Stimulated activated naive B cell treated with anti-CD40 and anti-IgM and Interleukin-4, amounts not matched to agents 10 μg/mL and 1 μg/mL and 100 μg/mL, for 72 hours (primary cell): ENCODE data around the gene CIB4.
A peak's percentile ranks its signal among the peaks of the same experiment; 100 is the strongest.

ENCODE experiments used
- ATAC-seq, 2 donors: fragments of 150-1000 bp; cut with Tn5 transposase; replicated peaks; 2 replicates each; pipeline ENCODE4 v1.10.0; 2021; ENCODE audit warnings: moderate library complexity in 1 of 2
- DNase-seq: peaks from one replicate; pipeline ENCODE4 v3.0.0; 2021
- H3K27ac Mint-ChIP-seq: one replicate; pipeline ENCODE4 v1.8.0; 2022; ENCODE audit warnings: mild to moderate bottlenecking, mixed read lengths
- H3K27me3 Mint-ChIP-seq, 2 donors: one replicate each; pipeline ENCODE4 v1.8.0; 2022; ENCODE audit warnings: mixed read lengths in 2 of 2
- H3K36me3 Mint-ChIP-seq, 2 donors: one replicate each; pipeline ENCODE4 v1.8.0; 2022; ENCODE audit warnings: mixed read lengths in 2 of 2, mild to moderate bottlenecking in 1 of 2
- H3K4me1 Mint-ChIP-seq, 2 donors: one replicate each; pipeline ENCODE4 v1.8.0; 2022; ENCODE audit warnings: mixed read lengths in 2 of 2, mild to moderate bottlenecking in 1 of 2
- H3K4me3 Mint-ChIP-seq, 2 donors: one replicate each; pipeline ENCODE4 v1.8.0; 2022; ENCODE audit warnings: mild to moderate bottlenecking in 2 of 2, mixed read lengths in 2 of 2, moderate library complexity in 1 of 2
- H3K9me3 Mint-ChIP-seq, 2 donors: one replicate each; pipeline ENCODE4 v1.8.0; 2022; ENCODE audit warnings: mixed read lengths in 2 of 2, mild to moderate bottlenecking in 1 of 2

Gene CIB4

GRCh38 chr2:26537069-26537825 lies 103.9 kb downstream of the CIB4 start:
- ATAC-seq = no peak
- Mint-ChIP-seq H3K27ac (no peak overlapping the region), H3K36me3 (no peaks in the 10 kb centered on the region), H3K27me3 (peaks cover 8 to 19% of the 10 kb centered on the region in 2 donors), H3K4me1 (peaks cover 11 to 14% of the 10 kb centered on the region in 2 donors), H3K4me3 (no peak overlapping the region), H3K9me3 (no peaks in the 10 kb centered on the region)
- no peak for DNase-seq

GRCh38 chr2:26536371-26537068 lies 104.6 kb downstream of the CIB4 start:
- Mint-ChIP-seq H3K4me1 (peaks cover 11 to 14% of the 10 kb centered on the region in 2 donors), H3K4me3 (no peak overlapping the region), H3K36me3 (no peaks in the 10 kb centered on the region), H3K9me3 (no peaks in the 10 kb centered on the region), H3K27me3 (peaks cover 7 to 19% of the 10 kb centered on the region in 2 donors), H3K27ac (no peak overlapping the region)
- ATAC-seq (no peak), DNase-seq (no peak)

DNA sequence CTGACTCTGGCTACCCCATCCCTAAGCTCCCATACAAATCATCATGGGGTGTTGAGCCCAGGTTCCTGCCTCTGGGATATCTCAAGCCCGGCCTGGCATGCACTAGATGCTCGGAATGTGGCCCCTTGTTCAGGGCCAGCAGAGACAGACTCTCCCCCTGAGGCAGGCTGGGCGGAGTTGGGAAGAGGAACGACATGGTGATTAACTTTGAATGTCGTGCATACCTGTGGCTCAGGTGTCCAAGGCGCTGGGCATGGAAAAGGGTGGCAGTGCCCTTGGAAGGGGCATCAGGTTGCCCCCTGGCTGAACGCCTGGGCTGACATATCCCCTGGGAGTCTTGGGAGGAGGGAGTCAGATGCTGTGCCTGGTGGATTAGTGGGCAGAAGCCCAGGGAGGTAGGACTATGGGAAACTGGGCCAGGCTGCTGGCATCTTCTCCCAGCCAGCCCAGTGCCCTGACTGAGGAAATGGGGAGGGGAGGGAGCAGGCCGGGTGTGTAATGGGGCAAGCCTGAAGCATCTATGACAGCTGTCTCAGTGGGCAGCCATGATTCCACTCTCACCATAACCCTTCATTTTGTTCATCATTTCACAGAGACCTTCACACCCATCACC lies 105.4 kb downstream of the CIB4 start:
- Mint-ChIP-seq H3K4me1 (peaks cover 11 to 14% of the 10 kb centered on the region in 2 donors), H3K9me3 (no peaks in the 10 kb centered on the region), H3K36me3 (no peaks in the 10 kb centered on the region), H3K4me3 (no peak overlapping the region), H3K27ac (no peak overlapping the region), H3K27me3 (peaks cover 7 to 24% of the 10 kb centered on the region in 2 donors)
- no peak for ATAC-seq
- no peak for DNase-seq

DNA sequence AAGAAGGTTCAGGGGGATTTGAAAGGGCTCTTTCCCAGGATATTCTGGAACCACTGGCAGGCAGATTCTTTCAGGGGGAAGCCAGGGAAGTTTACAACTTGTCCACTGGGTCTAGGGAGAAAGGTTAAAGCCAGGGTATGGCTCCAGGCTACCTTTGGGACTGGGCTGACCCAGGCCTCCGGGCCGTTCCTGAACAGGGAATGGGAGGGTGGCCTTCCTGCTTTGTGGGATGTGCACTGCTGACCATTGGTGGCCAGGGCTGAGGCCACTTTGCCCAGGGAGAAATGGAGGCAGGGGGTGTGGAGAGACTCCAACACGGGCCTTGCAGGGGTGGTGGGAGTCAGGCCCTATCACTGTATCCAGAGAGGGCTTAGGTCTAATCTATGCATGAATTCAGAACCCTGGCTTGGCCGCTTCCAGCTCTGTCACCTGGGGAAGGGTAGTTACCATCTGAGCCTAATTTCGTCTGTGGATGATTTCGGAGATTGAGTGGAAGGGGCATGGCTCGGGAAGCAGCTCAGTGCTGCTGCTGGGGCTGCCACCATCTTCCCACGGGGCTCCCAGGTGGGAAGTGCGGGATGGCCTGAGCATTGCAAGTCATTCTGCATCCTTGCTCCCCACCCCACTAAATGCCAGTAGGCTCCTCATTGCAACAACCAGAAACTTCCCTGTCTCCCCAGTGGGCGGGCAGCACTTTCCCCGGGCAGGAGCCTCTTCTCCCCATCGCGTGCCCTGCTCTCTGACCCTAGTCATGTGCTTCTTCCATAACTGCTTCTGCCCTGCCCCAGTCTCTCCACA lies 106.1 kb downstream of the CIB4 start:
- ATAC-seq (no peak), DNase-seq (no peak)
- Mint-ChIP-seq H3K4me1 (peaks cover 11 to 14% of the 10 kb centered on the region in 2 donors), H3K9me3 (no peaks in the 10 kb centered on the region), H3K4me3 (peak overlapping the region in 1 of 2 donors; percentile 20), H3K27ac (peak overlapping the region; percentile 68), H3K27me3 (peaks cover 7 to 31% of the 10 kb centered on the region in 2 donors), H3K36me3 (no peaks in the 10 kb centered on the region)

DNA sequence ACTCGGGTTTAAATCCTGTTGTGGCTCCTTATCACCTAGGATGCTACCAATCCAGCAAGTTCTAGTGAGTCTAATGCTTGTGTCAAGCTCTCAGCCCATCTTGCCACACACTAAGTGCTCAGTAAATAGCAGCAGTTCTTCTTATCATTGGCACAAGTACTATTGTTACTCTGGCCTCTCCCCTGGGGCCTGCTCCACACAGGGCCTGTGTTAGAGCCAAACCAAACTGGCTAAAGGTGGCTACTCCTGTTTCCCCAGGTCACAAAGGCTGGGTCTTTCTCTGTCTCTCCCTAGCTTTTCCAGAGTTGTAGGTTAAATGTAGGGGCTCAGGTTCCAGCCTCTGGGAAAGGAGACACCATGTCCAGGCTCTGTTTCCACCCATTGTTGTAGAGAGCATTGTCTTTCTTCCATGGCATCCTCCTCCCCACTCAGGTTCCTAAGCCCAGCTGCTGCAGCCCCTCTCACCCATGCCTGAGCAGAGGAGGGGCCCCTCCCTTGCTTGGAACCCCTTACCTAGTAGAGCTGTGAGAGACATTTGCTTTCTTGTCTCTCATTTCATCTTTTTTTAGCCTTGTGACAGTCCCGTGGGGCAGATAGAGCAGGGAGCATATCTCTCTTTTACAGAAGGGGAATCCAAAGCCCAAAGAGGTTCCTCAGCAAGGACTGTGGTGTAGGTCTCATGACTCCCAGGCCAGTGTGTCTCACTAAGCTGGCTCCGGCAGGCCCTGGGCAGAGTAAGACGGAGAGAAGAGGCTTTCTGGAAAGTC lies 106.9 kb downstream of the CIB4 start:
- Mint-ChIP-seq H3K27ac (peak overlapping the region; percentile 68), H3K36me3 (no peaks in the 10 kb centered on the region), H3K4me1 (peaks cover 11 to 14% of the 10 kb centered on the region in 2 donors), H3K4me3 (peak overlapping the region; percentile 20 to 47), H3K27me3 (peaks cover 10 to 34% of the 10 kb centered on the region in 2 donors), H3K9me3 (no peaks in the 10 kb centered on the region)
- DNase-seq = no peak
- ATAC-seq = peak; percentile 81 to 91

GRCh38 chr2:26533661-26534060 lies 107.5 kb downstream of the CIB4 start:
- no peak for ATAC-seq
- Mint-ChIP-seq H3K4me1 (peaks cover 11 to 14% of the 10 kb centered on the region in 2 donors), H3K4me3 (no peak overlapping the region), H3K27ac (peak overlapping the region; percentile 52), H3K27me3 (peaks cover 10 to 34% of the 10 kb centered on the region in 2 donors), H3K9me3 (no peaks in the 10 kb centered on the region), H3K36me3 (no peaks in the 10 kb centered on the region)
- DNase-seq = no peak

DNA sequence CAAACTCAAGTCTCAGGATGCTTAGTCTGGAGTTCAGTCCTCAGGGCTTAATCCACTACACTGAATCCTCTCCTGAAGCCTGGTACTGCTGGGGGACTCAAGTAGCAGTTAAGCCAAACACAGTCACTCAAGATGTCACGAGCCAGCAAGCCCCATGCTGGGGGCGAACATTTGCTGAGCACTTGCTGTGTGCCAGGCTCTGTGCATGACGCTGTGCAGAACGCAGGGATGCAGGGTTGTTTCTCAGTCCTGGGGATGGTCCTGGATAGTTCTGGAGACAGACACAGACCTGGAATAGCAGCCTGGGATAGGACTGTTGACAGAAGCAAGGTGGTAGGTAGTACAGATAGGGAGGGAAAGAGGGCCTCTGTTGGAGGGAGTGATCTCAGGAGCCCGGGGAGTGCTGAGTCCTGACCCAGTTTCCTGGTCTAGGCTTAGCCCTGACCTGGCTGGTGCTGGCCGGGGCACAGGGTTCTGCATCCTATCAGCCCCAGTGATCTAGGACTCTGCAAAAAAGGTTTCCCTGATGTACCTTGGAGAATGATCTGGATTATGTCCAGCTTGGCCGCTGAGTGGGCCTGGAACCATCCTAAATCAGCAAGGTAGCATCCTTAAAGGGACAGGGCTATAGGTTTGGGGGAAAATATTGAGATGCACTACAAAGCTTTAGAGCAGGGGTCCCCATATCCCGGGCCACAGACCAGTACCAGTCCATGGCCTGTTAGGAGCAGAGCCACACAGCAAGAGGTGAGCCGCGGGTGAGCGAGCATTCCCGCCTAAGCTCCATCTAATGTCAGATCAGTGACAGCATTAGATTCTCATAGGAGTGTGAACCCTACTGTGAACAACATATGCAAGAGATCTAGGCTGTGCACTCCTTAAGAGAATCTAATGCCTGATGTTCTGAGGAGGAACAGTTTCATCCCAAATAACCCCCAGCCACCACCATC lies 108.6 kb downstream of the CIB4 start:
- H3K9me3 Mint-ChIP-seq = no peaks in the 10 kb centered on the region
- no peak overlapping the region for H3K4me3 Mint-ChIP-seq
- no peaks in the 10 kb centered on the region for H3K36me3 Mint-ChIP-seq
- no peak overlapping the region for H3K27ac Mint-ChIP-seq
- DNase-seq (no peak), ATAC-seq (no peak)
- H3K27me3 Mint-ChIP-seq = peaks cover 10 to 34% of the 10 kb centered on the region in 2 donors
- peaks cover 11 to 14% of the 10 kb centered on the region in 2 donors for H3K4me1 Mint-ChIP-seq
